Natural killer cell treated with Interleukin-12 subunit alpha and Interleukin-12 subunit beta and Interleukin-15 and Interleukin-18, amount 100 ng/mL, for 72 hours (primary cell): ENCODE data around the gene DNAJC24. TPM values are rescaled to one million over a fixed set of nuclear protein-coding genes. Genes with fewer than 3 reads are reported as not detected.

Source experiments
- ATAC-seq, 2 donors: fragments of 150-1000 bp; cut with Tn5 transposase in 1 of 2; sonication (Bioruptor Pico), chemical (Tn5 transposase) in 1 of 2; 2 replicates each; pipeline ENCODE4 v1.10.0; 2021
- DNase-seq: peaks from one replicate; pipeline ENCODE4 v3.0.0; 2022; ENCODE audit warnings: low spot score
- H3K27ac Mint-ChIP-seq, 2 donors: 1 replicate in 1 of 2; 2 replicates in 1 of 2; pipeline ENCODE4 v1.8.0; 2022; ENCODE audit warnings: mixed read lengths in 2 of 2, mild to moderate bottlenecking in 1 of 2, moderate library complexity in 1 of 2
- H3K27me3 Mint-ChIP-seq, 2 donors: 1 replicate in 1 of 2; 2 replicates in 1 of 2; pipeline ENCODE4 v1.8.0; 2022; ENCODE audit warnings: mixed read lengths in 2 of 2
- H3K36me3 Mint-ChIP-seq: one replicate; pipeline ENCODE4 v1.8.0; 2022; ENCODE audit warnings: mixed read lengths
- H3K4me1 Mint-ChIP-seq, 2 donors: 1 replicate in 1 of 2; 2 replicates in 1 of 2; pipeline ENCODE4 v1.8.0; 2022; ENCODE audit warnings: low read depth in 2 of 2, mixed read lengths in 2 of 2, mild to moderate bottlenecking in 1 of 2
- H3K4me3 Mint-ChIP-seq: one replicate; pipeline ENCODE4 v1.8.0; 2022; ENCODE audit warnings: mixed read lengths
- H3K9me3 Mint-ChIP-seq: 2 replicates; pipeline ENCODE4 v1.8.0; 2022; ENCODE audit warnings: mixed read lengths
- total RNA-seq, 2 donors: library from RNA; stranded (reverse); gene quantifications; one replicate each; pipeline ENCODE4 v1.2.3, GENCODE V29; 2022

DNAJC24 gene
- total RNA-seq, 2 donors from 2014 or later = 16.7 to 16.8 TPM

DNA sequence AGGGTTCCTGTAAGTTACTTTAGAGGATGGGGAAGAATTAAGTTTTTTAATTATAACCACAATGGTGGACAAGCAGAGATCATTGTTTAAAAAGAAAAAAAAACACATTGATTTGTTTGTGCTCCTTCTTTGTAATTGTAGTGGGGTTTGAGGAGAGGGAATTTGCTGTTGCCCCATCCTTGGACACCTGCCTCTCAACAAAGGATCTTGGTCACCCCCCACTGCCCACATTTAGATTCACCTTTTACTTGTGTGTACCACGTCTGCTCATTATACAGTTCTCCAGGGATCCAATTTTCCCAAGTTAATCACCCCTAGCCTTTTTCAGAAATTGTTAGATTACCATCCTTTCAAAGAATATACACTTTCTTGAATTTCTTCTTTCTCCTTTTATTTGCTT, 53.0 kb downstream of the DNAJC24 start:
- Mint-ChIP-seq H3K27ac (no peak overlapping the region), H3K4me3 (no peak overlapping the region)
- ATAC-seq = no peak

DNA sequence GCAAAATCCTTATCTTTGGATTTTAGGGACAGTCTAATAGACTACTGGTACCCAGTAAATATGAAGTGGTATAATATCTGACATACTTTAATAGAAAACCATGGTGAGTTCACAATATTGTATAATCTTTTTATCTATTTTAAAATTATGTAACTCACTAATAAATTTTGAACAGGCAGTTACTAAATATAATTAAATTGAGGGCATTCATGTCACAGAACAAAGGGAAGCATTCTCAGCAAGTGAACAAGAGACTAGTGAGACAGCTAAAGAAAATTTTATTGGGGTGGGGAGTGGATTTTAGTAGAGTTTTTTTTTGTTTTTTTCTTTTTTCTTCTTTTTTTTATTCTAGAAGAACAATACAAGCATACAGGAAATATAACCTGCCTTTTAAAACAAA, 55.0 kb downstream of the DNAJC24 start:
- Mint-ChIP-seq H3K4me1 (no peaks in the 10 kb centered on the region), H3K27ac (no peak overlapping the region), H3K27me3 (no peaks in the 10 kb centered on the region), H3K36me3 (no peaks in the 10 kb centered on the region), H3K4me3 (no peak overlapping the region), H3K9me3 (no peaks in the 10 kb centered on the region)
- ATAC-seq (no peak), DNase-seq (no peak)

More for the DNA sequence above, 53.0 kb downstream of the DNAJC24 start:
- H3K27me3 Mint-ChIP-seq = no peaks in the 10 kb centered on the region
- no peak for DNase-seq
- no peaks in the 10 kb centered on the region for H3K9me3 Mint-ChIP-seq
- no peaks in the 10 kb centered on the region for H3K4me1 Mint-ChIP-seq
- no peaks in the 10 kb centered on the region for H3K36me3 Mint-ChIP-seq

DNA sequence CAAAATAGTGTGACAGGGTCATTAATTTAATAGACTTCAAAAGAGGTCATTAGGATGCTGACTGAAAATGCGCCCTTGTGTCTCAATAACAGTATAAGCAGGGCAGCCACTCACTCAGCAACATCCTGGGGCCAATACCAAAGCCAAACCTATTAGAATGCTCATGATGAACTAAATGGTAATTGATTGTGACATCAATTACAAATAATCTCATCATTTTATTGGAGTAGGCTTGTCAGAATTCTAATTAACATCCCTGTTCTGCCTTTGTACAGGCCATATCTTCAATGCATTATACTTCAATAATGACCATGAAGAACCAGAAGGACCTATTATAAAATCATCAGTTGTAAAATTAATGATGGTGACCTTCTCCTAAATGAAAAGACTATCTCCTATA, 64.2 kb downstream of the DNAJC24 start:
- ATAC-seq (no peak), DNase-seq (no peak)
- Mint-ChIP-seq H3K4me3 (no peak overlapping the region), H3K36me3 (no peaks in the 10 kb centered on the region), H3K27ac (no peak overlapping the region), H3K27me3 (no peaks in the 10 kb centered on the region), H3K9me3 (no peaks in the 10 kb centered on the region), H3K4me1 (peaks cover 0 to 3% of the 10 kb centered on the region in 2 donors)

DNA sequence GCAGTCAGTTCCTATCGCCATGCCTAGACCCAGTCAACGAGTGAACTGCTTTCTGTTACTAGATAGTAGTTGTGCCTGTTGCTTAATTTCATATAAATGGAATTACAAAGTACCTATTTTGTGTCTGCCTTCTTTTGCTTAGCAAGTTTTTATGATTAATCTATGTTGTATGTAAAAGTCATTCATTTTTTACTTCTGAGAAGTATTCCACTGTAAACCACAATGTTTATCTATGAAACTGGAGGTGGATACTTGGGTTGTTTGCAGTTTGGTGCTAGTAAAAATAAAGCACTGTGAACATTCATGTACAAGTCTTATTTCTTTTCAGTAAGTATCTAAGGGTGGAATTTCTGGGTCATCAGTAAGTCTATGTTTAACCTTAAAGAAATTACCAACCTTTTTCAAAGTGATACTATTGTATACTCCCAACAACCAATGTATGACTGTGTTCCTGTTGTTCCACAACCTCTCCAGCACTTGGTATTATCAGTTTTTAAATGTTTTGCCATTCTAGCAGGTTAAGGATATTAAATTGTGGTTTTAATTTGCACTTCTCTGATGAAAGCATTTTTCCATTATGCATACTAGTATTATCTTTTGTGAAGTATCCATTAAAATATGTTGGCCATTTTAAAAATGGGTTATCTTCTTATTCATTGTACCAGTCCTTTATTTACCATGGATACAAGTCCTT, 68.2 kb downstream of the DNAJC24 start:
- DNase-seq = no peak
- Mint-ChIP-seq H3K4me1 (peaks cover 0 to 3% of the 10 kb centered on the region in 2 donors), H3K27ac (no peak overlapping the region), H3K4me3 (no peak overlapping the region), H3K36me3 (no peaks in the 10 kb centered on the region), H3K27me3 (no peaks in the 10 kb centered on the region), H3K9me3 (no peaks in the 10 kb centered on the region)
- no peak for ATAC-seq

DNA sequence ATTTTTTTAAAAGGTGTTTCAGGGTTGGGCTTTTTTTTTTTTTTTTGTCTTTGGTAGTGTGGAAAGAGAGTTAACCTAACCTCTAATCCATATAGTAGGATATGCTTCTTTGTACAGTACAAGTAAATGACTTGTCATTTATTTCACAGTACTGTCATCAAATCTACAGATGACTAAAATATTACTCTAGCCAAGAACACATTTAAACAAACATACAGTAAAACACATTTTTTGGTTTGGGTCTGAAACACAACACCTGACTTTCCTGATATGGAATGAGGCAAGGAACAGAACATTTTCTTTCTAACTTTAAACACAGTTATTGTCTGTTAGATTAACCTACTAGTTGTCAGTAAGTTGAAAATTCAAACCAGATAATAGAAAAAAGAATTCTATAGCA, 71.6 kb downstream of the DNAJC24 start:
- DNase-seq (no peak), ATAC-seq (no peak)
- Mint-ChIP-seq H3K4me1 (peaks cover 2 to 3% of the 10 kb centered on the region in 2 donors), H3K27ac (no peak overlapping the region), H3K9me3 (peaks cover 3% of the 10 kb centered on the region), H3K27me3 (no peaks in the 10 kb centered on the region), H3K4me3 (no peak overlapping the region), H3K36me3 (peaks cover 3% of the 10 kb centered on the region)

DNA sequence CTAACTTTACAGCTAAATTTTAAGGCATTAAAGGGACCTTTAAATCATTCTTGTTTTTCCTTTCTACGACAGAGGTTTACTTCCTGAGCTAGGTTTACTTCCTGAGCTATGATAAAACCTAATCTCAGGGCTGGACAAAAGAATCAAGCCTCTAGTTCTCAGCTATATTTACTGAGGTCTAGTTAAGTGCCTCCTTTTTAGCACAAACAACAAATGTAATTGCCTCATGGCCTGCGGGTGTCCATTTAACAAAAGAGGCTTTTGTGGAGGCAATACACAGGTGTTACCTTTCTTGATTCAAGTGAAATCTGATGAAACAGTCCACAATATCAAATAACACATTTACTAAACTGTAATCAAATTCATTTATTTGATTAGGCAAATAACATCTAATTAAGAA, 72.4 kb downstream of the DNAJC24 start:
- H3K4me1 Mint-ChIP-seq = peaks cover 3 to 6% of the 10 kb centered on the region in 2 donors
- no peak overlapping the region for H3K27ac Mint-ChIP-seq
- peaks cover 7% of the 10 kb centered on the region for H3K36me3 Mint-ChIP-seq
- peaks cover 3% of the 10 kb centered on the region for H3K9me3 Mint-ChIP-seq
- DNase-seq (no peak), ATAC-seq (no peak)
- no peak overlapping the region for H3K4me3 Mint-ChIP-seq
- no peaks in the 10 kb centered on the region for H3K27me3 Mint-ChIP-seq

DNA sequence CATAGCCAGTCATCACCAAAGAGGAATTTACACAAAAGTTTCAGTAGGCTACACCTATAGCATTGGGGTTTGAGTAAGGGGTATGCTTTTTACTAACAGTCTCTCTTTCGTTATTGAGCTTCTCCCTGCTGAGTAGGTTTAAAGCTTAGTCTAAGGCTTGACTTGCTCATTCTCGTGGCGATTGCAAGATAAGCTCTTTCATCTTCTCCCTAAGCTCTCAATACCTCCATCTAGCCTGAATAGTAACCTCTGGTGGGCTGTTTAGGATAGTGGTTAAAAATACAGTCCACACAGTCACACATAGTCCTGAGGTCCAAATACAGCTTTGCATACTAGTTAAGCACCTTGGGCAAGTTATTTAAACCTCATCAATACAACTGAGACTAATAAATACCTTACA, 74.1 kb downstream of the DNAJC24 start:
- Mint-ChIP-seq H3K9me3 (peaks cover 3% of the 10 kb centered on the region), H3K27ac (no peak overlapping the region), H3K4me1 (peaks cover 0 to 6% of the 10 kb centered on the region in 2 donors), H3K36me3 (peaks cover 7% of the 10 kb centered on the region), H3K27me3 (no peaks in the 10 kb centered on the region), H3K4me3 (no peak overlapping the region)
- DNase-seq (no peak), ATAC-seq (no peak)

DNA sequence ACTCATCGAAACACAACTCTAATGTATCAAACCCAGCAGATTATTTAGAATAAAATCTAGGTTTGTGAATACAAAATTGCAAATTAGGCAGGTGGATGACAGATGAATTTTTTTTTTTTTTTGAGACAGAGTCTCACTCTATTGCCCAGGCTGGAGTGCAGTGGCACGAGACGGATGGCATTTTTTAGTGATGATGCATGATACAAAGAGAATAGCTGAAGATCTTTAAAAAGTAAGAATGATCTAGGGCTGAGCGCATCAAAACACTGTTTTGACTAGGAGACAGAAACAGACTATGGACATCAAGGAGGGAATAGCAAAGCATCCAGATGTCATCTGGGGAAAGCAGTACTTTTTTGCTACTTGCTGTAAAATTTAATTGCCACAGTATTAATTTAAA, 76.0 kb downstream of the DNAJC24 start:
- ATAC-seq = no peak
- no peak overlapping the region for H3K27ac Mint-ChIP-seq

DNA sequence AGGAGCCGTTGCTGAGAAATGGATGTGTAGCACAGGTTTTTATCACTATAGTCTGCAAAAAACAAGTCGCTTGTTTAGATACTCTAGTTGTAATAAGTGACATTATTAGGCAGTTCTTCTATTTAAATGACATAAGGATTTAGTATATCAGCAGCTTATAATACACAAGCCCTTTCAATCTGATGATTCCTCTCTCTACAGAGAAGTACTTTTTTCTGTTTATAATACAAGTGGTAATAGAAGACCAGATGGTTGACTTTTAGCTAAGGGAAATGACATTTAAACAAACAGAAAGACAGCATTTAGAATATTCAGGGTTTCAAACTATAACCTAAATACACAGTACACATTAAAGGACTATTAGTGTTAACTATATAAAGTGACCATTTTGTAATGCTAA, 79.4 kb downstream of the DNAJC24 start:
- ATAC-seq = no peak
- DNase-seq = no peak
- Mint-ChIP-seq H3K4me3 (no peak overlapping the region), H3K9me3 (peaks cover 3% of the 10 kb centered on the region), H3K4me1 (peaks cover 3 to 11% of the 10 kb centered on the region in 2 donors), H3K36me3 (peaks cover 19% of the 10 kb centered on the region), H3K27ac (no peak overlapping the region), H3K27me3 (no peaks in the 10 kb centered on the region)

More for the DNA sequence above, 76.0 kb downstream of the DNAJC24 start:
- peaks cover 7% of the 10 kb centered on the region for H3K36me3 Mint-ChIP-seq
- peaks cover 3 to 11% of the 10 kb centered on the region in 2 donors for H3K4me1 Mint-ChIP-seq
- DNase-seq = no peak
- H3K27me3 Mint-ChIP-seq = no peaks in the 10 kb centered on the region
- no peak overlapping the region for H3K4me3 Mint-ChIP-seq
- peaks cover 3% of the 10 kb centered on the region for H3K9me3 Mint-ChIP-seq

DNA sequence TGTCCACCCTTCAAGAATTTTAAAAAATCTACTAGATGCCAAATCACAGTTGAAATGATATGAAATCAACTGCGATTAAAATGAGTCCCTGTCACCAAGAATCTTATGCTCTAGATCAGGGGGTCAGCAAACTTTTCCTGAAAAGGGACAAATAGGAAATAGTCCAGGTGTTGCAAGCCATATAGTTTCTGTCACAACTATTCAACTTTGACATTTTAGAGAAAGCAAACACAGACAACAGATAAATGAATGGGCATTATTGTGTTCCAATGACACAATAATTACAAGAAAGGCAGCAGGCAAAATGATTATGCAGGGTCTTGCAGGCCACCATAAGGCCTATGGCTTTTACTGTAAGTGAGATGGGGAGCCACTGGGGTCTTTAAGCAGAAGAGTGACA, 81.2 kb downstream of the DNAJC24 start:
- Mint-ChIP-seq H3K9me3 (peaks cover 3% of the 10 kb centered on the region), H3K27me3 (no peaks in the 10 kb centered on the region), H3K4me3 (no peak overlapping the region), H3K36me3 (peaks cover 19% of the 10 kb centered on the region), H3K4me1 (peaks cover 3 to 11% of the 10 kb centered on the region in 2 donors), H3K27ac (no peak overlapping the region)
- ATAC-seq (no peak), DNase-seq (no peak)

DNA sequence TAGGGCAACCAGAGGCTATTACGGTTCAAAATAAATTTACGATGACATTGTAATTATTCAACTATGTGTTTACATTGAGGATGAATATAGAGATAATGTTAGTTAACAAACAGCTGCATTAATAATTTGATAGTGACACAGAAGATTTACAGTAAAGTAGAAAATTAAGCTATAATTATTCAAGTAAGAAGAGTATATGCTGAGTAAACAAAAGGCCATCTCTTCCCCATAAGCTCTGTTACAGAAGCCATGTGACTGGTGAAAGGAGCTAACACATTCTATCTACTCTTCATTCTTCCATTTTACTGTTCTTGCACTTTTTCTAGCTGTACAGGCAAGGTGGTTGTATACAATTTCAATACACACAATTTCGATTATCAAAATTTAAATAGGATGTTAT, 85.5 kb downstream of the DNAJC24 start:
- Mint-ChIP-seq H3K4me3 (no peak overlapping the region), H3K27me3 (no peaks in the 10 kb centered on the region), H3K4me1 (peaks cover 0 to 3% of the 10 kb centered on the region in 2 donors), H3K36me3 (peaks cover 12% of the 10 kb centered on the region), H3K9me3 (no peaks in the 10 kb centered on the region), H3K27ac (no peak overlapping the region)
- DNase-seq (no peak), ATAC-seq (no peak)

DNA sequence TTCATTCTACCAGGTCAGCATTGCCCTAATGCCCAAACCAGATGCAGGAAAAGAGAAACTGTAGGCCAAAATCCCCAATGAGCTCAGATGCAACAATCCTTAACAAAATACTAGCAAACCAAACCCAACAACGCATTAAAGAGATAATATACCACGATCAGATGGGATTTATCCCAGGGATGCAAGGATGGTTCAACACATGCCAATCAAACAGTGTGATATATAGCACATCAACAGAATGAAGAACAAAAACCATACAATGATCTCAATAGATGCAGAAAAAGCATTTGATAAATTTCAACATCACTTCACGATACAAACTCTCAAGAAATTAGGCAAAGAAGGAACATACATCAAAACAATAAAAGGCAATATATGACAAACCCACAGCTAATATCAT, 94.8 kb downstream of the DNAJC24 start:
- Mint-ChIP-seq H3K27ac (no peak overlapping the region), H3K9me3 (peaks cover 5% of the 10 kb centered on the region), H3K36me3 (peaks cover 31% of the 10 kb centered on the region), H3K4me1 (no peaks in the 10 kb centered on the region), H3K27me3 (no peaks in the 10 kb centered on the region), H3K4me3 (no peak overlapping the region)
- DNase-seq (no peak), ATAC-seq (no peak)

DNA sequence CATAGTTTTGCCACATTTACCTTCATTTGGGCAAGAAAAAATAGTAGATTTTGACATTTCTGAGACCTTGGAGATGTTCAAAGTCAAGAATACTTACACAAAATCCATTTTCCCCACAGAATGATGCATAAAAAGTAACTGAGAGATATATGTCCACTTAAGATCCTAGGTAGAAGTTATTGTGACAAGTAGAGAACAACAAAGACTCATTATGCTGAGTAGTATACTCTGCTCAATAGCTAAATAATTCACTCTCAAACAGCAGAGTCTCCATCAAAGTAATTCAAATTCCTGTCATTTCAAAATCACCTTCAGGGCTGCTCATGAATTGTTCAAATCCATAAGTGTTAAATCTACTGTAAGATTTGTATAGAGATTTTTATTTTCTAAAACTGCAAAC, 104.4 kb downstream of the DNAJC24 start:
- H3K27me3 Mint-ChIP-seq = no peaks in the 10 kb centered on the region
- H3K4me1 Mint-ChIP-seq = peaks cover 4 to 8% of the 10 kb centered on the region in 2 donors
- no peak overlapping the region for H3K27ac Mint-ChIP-seq
- DNase-seq (no peak), ATAC-seq (no peak)
- H3K9me3 Mint-ChIP-seq = no peaks in the 10 kb centered on the region
- H3K4me3 Mint-ChIP-seq = no peak overlapping the region
- no peaks in the 10 kb centered on the region for H3K36me3 Mint-ChIP-seq

DNA sequence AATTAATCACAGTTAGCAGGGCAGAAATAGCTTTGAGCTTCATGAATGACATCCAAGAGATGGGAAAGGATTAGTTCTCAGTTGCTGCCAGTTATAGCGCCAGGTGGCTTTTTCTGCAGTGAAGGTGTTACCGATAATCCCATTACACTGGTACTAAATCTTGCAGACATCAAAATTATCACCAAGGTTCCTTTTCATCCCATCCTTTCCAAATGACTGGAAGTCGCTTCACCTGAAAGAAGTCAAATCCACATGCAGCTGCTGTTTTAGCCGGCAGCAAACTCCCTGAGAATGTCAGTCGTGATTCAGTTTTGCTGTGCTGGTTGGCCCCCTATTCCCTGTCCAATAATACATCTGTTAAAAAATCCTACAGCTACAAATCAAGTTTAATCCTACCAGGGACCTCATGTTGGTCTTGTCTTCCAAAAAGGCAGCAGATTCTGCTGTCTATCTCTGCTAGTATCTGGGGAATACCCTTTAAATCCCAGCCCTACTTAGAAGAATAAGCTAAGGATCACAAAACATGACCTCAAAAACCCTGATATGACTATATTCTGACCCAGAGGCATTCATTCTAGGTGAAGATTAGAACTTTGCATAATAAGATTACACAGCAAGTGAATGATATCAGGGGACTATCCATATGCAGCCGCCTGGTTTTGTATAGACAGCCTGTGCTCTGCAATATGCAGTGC, 108.0 kb downstream of the DNAJC24 start:
- no peak overlapping the region for H3K27ac Mint-ChIP-seq
- peaks cover 4 to 8% of the 10 kb centered on the region in 2 donors for H3K4me1 Mint-ChIP-seq
- H3K36me3 Mint-ChIP-seq = no peaks in the 10 kb centered on the region
- no peaks in the 10 kb centered on the region for H3K27me3 Mint-ChIP-seq
- H3K4me3 Mint-ChIP-seq = no peak overlapping the region
- H3K9me3 Mint-ChIP-seq = no peaks in the 10 kb centered on the region
- ATAC-seq = no peak
- DNase-seq = no peak
